ENCODE results near the gene TBC1D13.

The TBC1D13 gene

DNA sequence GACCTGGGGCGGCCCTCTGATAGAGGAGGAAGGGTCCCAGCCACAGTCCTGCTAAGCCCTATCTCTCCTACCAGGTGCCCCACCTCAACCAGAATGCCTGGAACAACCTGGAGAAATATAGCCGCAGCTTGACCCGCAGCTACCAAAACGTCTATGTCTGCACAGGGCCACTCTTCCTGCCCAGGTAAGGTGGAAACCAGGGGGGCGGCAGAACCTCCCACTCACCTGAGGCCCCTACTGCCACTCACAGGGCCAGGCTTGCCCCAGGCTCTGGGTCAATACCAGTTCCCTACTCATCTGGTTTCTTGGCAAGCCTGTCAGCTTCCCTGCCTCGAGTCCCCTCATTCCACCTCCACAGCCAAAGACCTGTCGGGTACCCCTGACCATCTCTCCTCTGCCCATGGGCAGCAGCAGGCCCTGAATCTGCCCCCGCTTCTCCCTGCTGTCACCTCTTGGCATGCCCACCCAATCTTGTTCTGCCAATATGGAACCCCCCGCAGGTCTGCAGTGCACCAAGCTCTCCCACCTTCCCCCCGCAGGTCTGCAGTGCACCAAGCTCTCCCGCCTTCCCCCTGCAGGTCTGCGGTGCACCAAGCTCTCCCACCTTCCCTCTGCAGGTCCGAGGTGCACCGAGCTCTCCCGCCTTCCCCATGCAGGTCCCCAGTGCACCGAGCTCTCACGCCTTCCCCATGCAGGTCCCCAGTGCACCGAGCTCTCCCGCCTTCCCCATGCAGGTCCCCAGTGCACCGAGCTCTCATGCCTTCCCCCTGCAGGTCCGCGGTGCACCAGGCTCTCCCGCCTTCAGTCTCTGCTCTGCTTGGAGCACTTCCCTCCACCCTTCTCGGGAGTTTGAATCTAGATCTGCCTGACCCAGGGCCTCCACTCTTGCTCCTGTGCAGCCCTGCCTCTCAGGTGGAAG lies 33.9 kb downstream of the TBC1D13 start:
- no peak for DNase-seq (ENCODE audit: low read depth in 2 of 2, low spot score in 1 of 2)

DNA sequence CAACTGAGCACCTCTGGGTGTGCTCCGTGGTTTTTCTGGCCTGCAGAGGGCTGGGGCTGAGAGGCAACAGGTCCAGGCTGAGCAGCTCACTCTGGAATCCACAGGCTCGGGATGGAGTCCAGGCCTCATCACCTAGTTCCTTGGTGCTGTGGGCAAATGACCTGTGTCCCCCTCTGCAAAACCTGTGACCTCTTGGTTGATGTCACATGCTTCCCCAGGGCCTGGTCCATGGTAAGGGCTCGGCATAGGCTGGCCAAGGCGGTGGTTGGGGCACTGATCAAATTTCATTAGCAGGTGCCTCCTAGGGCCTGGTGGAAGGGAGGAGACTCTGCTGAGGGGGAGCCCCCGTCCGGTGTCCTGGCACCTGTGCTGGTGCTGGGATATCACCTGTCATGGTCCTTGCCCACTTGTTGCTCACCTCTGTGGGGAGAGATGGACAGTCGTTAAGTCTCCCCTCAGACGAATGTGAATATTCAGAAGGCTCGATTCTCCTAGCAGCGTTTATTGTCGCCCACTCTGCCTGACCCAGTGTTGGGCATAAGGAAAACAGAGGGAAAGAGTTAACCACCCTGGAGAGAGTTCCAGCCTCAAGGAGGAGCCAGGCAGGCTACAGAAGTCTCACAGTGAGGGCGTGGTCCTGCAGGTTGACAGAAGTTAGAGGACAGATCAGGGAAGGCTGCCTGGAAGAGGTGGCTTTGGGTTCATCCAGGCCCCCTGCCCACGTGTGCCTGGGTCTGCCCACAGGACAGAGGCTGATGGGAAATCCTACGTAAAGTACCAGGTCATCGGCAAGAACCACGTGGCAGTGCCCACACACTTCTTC lies 34.7 kb downstream of the TBC1D13 start:
- no peak for DNase-seq (ENCODE audit: low read depth in 2 of 2, low spot score in 1 of 2)

DNA sequence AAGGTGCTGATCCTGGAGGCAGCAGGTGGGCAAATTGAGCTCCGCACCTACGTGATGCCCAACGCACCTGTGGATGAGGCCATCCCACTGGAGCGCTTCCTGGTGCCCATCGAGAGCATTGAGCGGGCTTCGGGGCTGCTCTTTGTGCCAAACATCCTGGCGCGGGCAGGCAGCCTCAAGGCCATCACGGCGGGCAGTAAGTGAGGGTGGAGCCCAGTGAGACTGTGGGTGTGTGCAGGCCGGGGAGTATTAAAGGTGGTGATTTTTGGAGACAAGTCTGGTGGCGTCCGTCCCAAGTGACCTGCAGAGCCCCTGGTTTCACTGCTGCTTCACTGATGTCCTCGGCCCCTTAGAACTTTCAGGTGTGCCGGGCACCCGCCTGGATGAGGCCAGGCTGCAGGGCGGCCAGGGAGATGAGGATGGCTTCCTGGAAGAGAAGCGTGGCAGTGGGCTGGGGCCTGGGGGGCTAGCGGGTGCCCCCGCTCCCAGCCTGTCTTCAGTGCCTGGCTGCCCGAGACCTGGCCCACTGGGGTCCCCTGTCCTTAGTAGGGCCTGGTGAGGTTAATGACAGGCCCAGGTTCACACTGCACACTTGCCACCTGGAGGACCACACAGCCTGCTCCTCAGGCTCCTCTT lies 35.5 kb downstream of the TBC1D13 start:
- no peak for DNase-seq (ENCODE audit: low read depth in 2 of 2, low spot score in 1 of 2)

DNA sequence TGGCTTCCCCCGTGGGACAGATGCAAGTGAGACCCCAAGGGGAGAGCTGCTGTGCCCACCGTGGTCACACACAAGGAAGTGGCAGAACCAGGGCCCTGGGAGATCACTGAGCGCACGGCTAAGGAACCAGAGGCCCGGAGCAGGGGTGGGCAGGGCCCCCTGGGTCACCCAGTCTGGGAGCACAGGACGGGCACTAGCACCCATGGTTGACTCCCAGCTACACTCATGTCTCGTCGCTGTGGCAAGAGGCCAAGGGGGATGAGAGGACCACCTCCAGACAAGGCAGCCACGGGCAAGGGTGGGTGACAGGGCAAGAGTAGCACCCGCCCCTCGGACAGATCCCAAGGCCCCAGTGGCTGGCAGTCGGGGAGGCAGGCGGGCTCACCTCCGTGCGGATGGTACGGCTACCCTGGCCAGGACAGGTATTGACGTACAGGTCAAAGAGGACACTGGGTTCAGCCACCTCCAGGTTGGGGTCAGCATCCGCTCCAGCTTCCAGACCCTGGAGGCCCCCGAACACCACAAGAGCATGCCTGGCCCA lies 36.4 kb downstream of the TBC1D13 start:
- DNase-seq (ENCODE audit: low read depth in 2 of 2, low spot score in 1 of 2), result no peak

DNA sequence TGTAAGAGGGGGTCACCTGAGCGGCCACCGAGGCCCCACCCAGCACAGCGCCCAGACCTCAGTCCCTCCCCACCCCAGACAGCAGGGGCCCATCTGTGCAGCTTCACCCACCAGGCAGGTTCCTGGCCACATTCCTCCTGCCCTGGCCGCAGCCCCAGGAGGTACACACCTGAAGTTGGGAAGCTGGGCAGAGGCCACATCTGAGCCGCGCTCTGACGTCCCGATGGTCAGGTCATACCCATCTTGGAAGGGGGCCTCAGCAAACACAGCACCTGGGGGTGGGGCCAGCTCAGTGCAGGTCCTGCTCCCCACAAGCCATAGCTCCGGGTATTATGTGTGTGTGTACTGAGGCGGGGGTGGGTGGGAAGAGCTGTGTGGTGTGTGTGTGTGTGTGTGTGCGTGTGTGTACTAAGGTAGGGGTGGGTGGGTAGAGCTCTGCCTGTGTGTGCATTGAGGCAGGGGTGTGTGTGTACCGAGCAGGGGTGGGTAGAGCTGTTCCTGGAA lies 36.9 kb downstream of the TBC1D13 start:
- DNase-seq (ENCODE audit: low read depth in 2 of 2, low spot score in 1 of 2), result no peak

DNA sequence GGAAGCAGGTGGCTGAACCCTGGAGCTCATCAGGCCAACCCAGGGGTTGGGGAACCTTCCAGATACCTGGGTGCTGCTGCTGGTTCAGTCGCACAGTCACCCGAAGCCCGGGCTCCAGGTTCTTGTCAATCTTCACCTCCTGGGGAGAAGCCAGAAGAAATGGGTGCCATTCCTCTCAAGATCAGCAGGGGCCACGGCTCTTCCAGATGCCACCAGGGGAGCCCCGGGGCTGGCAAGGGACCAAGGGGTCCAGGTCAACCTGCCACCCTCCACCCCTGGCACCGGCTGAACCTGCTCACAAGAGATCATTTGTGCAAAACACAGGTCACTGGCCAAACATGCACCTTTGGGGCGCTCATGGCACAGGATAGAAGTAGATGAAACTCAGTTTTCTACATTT lies 37.9 kb downstream of the TBC1D13 start:
- no peak for DNase-seq (ENCODE audit: low read depth in 2 of 2, low spot score in 1 of 2)

DNA sequence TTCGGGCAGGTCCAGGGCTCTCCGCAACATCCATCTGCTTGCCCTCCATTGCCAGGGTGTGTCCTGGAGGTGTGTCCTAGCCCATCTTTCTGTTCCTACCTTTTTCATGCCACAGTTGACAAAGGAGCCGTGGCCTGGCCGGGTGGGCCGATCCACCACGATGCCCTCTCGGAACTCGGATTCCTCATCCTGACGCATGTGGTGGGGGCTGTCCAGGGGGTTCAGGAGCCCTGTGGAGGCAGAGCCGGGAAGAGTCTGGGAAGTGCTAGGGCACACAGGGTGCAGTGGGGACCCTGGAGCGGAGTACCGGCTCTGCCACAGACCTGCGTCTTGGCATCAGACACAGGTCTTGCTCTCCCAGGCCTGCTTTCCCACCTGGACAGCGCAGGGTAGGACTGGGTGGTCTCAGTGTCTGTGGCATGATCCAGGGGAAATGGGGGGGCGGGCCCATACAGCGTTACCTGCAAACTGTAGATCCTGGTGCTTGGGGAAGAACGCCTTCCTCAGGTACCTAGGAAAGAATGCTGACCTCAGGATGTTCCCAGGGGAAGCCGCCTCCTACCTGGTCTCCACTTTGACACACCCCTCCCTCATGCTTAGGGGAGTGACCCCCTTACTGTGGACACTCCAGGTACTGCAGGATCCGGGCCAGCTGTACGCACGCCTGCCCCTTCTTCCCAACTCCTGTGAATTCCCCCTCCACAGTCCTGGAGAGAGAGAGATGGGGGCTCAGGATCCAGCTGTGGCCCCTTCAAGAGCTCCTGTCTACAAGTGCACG lies 39.1 kb downstream of the TBC1D13 start:
- no peak for DNase-seq (ENCODE audit: low read depth in 2 of 2, low spot score in 1 of 2)

DNA sequence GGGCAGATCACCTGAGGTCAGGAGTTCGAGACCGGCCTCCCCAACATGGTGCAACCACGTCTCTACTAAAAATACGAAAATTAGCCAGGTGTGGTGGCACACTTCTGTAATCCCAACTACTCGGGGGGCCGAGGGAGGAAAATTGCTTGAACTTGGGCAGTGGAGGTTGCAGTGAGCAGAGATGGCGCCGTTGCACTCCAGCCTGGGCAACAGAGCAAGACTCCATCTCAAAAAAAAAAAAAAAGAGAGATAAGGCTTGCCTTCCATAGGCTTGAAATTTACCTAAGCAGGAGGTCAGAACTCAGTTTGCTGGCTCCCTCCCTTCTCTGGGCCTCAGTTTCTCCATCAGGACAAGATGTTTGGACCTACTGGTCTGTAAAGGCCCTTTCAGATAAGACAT lies 41.2 kb downstream of the TBC1D13 start:
- no peak for DNase-seq (ENCODE audit: low read depth in 2 of 2, low spot score in 1 of 2)

DNA sequence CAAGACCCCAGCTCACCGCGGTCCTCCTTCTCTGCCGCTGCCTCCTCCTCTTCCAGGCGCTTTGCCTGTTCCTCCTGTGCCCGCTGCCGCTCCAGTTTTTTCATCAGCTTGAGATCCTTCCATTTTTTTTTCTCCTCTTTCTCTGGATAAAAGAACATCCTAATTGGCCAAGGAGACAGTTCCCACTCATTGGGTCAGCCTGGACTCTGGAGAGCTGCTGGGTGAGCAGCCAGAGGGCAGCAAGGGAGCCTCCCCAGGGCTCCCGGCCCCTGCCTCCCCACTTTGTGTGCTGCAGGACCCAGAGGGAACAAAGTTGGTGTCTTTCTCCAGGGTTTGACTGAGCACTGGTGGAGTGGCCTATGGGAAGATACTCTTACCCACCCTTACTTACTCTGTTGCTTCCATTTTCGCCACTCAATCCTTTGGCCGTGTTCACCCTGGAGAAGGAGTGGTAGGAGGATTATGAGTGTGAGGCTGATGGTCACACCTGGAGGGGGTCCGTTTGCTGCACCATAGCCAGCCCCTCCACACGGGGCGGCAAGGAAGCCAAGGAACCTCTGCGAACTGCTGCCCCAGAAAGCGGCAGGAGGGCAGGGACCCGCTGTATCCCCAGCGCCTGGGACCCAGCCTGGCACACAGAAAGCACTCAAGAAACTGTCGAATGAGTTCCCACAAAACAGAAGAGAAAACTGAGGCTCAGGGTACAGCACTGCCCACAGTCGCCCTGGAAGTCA lies 41.8 kb downstream of the TBC1D13 start:
- DNase-seq (ENCODE audit: low read depth in 2 of 2, low spot score in 1 of 2), result no peak

DNA sequence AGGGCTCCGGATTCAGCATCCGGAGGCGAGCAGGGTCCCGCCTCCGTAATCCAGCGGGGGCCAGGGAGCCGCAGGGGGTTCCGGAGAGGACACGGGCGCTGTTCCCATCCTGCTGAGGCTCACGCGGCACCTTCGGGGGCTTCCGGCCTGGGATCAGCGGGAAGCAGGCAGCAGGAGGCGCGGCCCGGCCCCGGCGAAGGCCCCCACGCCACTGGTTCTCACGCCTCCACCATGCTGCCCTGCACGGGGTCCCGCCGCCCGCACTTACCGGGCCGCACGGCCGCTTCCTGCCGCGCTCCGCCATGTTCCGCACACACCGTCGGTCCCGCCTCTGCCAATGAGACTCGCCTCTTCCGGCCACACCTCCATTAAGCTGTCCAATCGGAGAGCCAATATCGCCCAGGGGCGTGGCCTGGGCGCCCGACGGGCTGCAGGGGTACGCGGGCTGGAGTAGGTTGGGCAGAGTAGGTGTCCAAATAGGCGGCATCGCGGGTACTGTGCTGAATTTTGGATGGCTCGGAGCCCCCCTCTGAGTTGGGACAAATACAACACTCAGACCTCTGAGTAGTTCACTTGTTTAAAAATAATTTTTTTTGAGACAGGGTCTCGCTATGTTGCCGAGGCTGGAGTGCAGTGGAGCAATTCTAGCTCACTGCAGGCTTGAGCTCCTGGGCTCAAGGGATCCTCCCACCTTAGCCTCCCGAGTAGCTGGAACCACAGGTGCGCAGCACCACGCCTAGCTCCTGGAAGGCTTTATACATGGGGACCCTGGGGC lies 42.6 kb downstream of the TBC1D13 start, which contains the start of gene SPOUT1:
Gene SPOUT1, minus strand, starts transcription at position 318 of the 775 bp plus-strand sequence. Its CDS starts 14 bp downstream, at position 304.
- DNase-seq (ENCODE audit: low read depth in 2 of 2, low spot score in 1 of 2), result peak; percentile 79 to 84

DNA sequence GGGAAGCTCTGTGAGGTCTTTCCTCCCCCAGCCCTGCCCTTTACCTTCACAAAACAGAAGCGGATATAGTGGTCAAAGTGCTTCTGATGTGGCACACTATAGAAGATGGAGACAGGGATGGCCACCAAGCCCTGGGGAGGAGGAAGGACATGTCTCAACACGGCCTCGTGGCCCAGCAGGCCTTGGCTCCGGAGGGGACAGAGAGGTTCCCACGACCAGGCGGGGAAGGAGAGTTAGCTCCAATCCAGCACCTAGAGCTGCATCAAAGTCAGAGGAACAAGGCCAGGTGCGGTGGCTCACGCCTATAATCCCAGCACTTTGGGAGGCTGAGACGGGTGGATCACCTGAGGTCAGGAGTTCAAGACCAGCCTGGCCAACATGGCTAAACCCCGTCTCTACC lies 46.6 kb downstream of the TBC1D13 start:
- no peak for DNase-seq (ENCODE audit: low read depth in 2 of 2, low spot score in 1 of 2)

DNA sequence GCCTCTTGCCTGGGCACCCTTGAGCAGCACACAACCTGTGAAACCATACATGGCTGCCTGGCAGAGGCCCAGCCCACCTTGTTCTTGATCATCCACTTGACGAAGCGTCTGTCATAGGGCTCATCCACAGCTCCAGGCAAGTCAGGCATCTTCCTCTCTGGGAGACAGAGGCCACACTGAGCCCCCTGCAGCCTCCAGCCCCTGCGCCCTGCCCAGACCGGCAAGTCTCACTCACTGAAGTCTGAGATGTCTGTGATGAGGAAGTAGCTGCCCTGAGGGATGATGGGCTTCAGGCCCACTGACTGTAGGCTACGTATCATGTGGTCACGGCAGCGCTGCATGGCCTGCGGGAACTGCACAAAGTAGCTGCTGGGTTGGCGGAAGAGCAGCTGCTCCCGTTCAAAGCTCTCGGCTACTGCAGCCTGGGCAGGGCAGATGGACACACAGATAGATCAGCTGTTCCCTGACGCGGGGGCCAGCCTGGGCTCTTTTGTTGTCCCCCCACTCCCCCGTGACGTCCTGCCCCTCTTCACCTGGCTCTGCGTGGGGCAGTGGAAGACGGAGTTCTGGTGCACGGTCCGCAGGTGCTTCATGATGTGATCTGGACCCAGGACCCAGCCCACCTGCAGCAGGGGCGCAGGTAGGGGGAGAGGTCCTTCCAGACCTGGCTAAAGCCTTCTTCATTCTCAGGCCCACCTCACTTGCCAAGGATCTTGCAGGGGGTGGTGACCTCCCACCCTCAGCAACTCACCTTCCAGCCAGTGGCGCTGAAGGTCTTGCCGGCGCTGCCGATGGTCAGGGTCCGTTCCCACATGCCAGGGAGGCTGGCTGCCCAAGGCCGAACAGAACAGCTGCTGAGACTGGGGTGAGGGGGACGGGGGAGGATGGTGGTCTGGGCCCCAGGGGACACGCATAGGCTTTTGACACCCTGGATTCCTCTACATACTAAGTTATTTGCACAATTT lies 48.5 kb downstream of the TBC1D13 start:
- no peak for DNase-seq (ENCODE audit: low read depth in 2 of 2, low spot score in 1 of 2)

DNA sequence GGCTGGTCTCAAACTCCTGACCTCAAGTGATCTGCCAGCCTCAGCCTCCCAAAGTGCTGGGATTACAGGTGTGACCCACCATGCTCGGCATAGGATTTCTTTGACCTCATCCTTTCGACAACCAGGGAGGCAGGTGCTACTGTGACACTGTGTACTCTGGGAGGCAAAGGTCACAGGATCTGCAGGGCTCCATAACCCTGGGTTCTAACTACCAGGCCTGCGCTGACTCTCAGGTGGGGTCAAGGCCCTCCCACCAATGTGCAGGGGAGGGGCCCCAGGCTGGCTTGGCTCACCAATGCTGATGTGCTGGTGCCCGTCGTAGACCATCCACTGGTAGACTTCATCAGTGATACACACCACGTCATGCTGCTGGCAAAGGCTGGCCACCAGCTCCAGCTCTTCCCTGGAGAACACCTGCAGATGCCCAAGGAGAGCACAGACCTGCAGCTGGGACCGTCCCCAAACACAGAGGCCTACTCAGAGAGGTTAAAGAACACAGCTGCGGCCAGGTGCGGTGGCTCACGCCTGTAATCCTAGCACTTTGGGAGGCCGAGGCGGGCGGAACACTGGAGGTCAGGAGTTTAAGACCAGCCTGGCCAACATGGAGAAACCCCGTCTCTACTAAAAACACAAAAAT lies 49.6 kb downstream of the TBC1D13 start:
- DNase-seq (ENCODE audit: low read depth in 2 of 2, low spot score in 1 of 2), result no peak

DNA sequence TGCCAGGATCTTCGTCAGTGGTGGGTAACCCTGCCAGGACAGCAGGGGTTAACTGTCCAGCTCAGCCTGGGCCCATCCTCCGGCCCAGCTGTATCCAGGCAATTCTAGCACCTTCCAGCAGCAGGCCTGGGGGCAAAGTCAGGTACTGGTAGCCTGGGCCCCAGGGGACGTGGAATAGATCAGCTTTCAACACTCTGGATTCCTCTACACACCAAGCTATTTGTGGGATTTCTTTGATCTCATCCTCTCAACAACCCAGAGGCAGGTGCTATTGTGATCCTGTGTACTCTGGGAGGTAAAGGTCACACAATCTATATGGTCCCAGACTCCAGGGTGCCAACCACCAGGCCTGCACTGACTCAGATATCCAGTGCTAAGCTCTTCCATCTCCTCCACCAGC lies 51.3 kb downstream of the TBC1D13 start:
- no peak for DNase-seq (ENCODE audit: low read depth in 2 of 2, low spot score in 1 of 2)

DNA sequence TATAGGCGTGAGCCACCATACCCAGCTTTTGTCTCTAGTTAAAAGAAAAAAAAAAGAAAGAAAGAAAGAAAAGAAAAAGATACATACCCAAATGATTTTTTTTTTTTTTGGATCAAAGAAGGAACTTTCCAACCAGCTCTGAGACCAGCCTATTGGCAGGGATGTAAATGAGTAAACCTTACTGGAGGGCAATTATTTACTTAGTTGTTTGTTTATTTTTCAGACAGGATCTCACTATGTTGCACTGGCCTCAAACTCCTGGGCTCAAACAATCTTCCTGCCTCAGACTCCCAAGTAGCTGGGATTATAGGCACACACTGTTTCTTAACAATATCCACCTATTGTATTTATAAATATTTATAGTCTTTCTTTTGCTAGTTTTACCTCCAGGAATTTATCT lies 53.5 kb downstream of the TBC1D13 start:
- no peak for DNase-seq (ENCODE audit: low read depth in 2 of 2, low spot score in 1 of 2)

DNA sequence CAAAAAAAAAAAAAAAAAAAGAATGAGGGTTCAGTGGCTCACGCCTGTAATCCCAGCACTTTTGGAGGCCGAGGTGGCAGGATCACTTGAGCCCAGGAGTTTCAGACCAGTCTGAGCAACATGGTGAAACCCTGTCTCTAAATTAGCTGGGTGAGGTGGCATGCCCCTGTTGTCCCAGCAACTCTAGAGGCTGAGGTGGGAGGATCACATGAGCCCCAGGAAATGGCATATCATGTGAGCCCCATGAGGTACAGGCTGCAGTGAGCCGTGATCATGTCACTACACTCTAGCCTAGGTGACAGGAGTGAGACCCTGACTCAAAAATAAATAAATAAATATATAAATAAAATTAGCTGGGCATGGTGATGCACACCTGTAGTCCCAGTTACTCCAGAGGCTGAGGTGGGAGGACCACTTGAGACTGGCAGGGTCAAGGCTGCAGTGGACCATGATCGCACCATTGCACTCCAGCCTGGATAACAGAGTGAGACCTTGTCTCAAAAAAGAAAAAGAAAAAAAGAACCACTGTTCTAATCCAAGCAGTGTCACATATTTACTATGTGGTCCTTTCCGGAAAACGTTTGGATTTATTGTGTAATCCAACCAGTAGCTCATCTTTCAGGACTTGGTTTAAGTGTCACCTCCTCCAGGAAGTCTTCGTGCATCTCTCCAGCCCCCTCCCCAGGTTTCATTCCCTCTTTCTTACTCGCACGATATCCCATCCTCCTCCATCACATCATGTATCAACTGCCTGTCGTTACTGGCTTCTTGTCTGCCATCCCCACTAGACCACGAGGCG lies 54.8 kb downstream of the TBC1D13 start:
- DNase-seq (ENCODE audit: low read depth in 2 of 2, low spot score in 1 of 2), result no peak
